Stimulated activated CD8-positive, alpha-beta memory T cell treated with anti-CD3 and anti-CD28 coated beads, Interleukin-7, amount 100 ng/mL, for 24 hours (primary cell): Measurements from ENCODE around the gene PLPPR4.
"Not testable (repeated sequence)": the region's sequence is repeated elsewhere in the genome, so short reads cannot be mapped to it uniquely, and the experiment has no call there.

Source experiments
- DNase-seq: peaks from one replicate; pipeline ENCODE4 v3.0.0-alpha.2; 2020; ENCODE audit warnings: low read depth

The PLPPR4 gene

GRCh38 chr1:99269321-99269720 lies 5.0 kb downstream of the PLPPR4 start:
- no peak for DNase-seq

- DNase-seq = no peak
These were observed 6.4 kb downstream of the PLPPR4 start for GRCh38 chr1:99270646-99271045.

- DNase-seq = no peak
These were observed 7.0 kb downstream of the PLPPR4 start for GRCh38 chr1:99271249-99271648.

- DNase-seq = no peak
These were observed 12.8 kb downstream of the PLPPR4 start for GRCh38 chr1:99277066-99277465.

- no peak for DNase-seq
These were observed 15.2 kb downstream of the PLPPR4 start for GRCh38 chr1:99279525-99279924.

GRCh38 chr1:99281105-99281504 lies 16.8 kb downstream of the PLPPR4 start:
- DNase-seq = no peak

GRCh38 chr1:99282536-99282935 lies 18.2 kb downstream of the PLPPR4 start:
- no peak for DNase-seq

GRCh38 chr1:99283521-99283920 lies 19.2 kb downstream of the PLPPR4 start:
- DNase-seq = not testable (repeated sequence)

- no peak for DNase-seq
These were observed 28.6 kb downstream of the PLPPR4 start for GRCh38 chr1:99292886-99293285.

GRCh38 chr1:99297923-99298322 lies 33.6 kb downstream of the PLPPR4 start:
- no peak for DNase-seq

- no peak for DNase-seq
These were observed 40.5 kb downstream of the PLPPR4 start for GRCh38 chr1:99304725-99305282.

- DNase-seq = no peak
These were observed 41.3 kb downstream of the PLPPR4 start for GRCh38 chr1:99305626-99306025.

- no peak for DNase-seq
These were observed 41.8 kb downstream of the PLPPR4 start for GRCh38 chr1:99306056-99306455.

- DNase-seq = no peak
These were observed 42.4 kb downstream of the PLPPR4 start for GRCh38 chr1:99306644-99307043.

GRCh38 chr1:99315305-99315704 lies 51.0 kb downstream of the PLPPR4 start:
- no peak for DNase-seq

- DNase-seq = no peak
These were observed 62.1 kb downstream of the PLPPR4 start for GRCh38 chr1:99326215-99326949.

- no peak for DNase-seq
These were observed 63.1 kb downstream of the PLPPR4 start for GRCh38 chr1:99327357-99327756.

GRCh38 chr1:99328171-99328570 lies 63.9 kb downstream of the PLPPR4 start:
- no peak for DNase-seq

- no peak for DNase-seq
These were observed 66.8 kb downstream of the PLPPR4 start for GRCh38 chr1:99331083-99331482.

- no peak for DNase-seq
These were observed 67.3 kb downstream of the PLPPR4 start for GRCh38 chr1:99331636-99332035.

- DNase-seq = no peak
These were observed 68.3 kb downstream of the PLPPR4 start for GRCh38 chr1:99332561-99332960.

GRCh38 chr1:99334991-99335390 lies 70.7 kb downstream of the PLPPR4 start:
- no peak for DNase-seq

GRCh38 chr1:99347041-99347684 lies 82.9 kb downstream of the PLPPR4 start:
- DNase-seq = no peak
